Vagina (tissue), 2 donors: ENCODE results near the gene AMT.

Experiments used
- CTCF ChIP-seq, 3 experiments: fragments of 450-650 bp in 2 of 3; fragments of 200-600 bp in 1 of 3; sonication (generic) in 1 of 3; IDR thresholded peaks; one replicate each; pipeline ENCODE4 v1.5.1; 2017 to 2019; ENCODE audit warnings: antibody characterized with exemption in 3 of 3, mild to moderate bottlenecking in 2 of 3, moderate library complexity in 2 of 3
- POLR2A ChIP-seq, 2 donors: fragments of 450-650 bp; IDR thresholded peaks; one replicate each; pipeline ENCODE4 v1.6.1; 2017; ENCODE audit warnings: antibody characterized with exemption in 2 of 2, mild to moderate bottlenecking in 2 of 2, moderate library complexity in 2 of 2

GRCh38 chr3:49406571-49407565 lies 15.4 kb downstream of the AMT start:
- TF ChIP-seq CTCF (IDR thresholded peaks at IDR 0.05) = no peak
- TF ChIP-seq POLR2A (IDR thresholded peaks at IDR 0.05) = no peak
